Vagina (tissue), 2 donors: ENCODE measurements around the gene RMDN2. TPM values are rescaled to one million over a fixed set of nuclear protein-coding genes. Genes with fewer than 3 reads are reported as not detected.

Source experiments
- DNase-seq, 2 donors: peaks; one replicate each; pipeline ENCODE4 v3.0.0-alpha.2; 2017; ENCODE audit errors: extremely low spot score in 2 of 2
- H3K27ac ChIP-seq: fragments of 200-600 bp; sonication (generic); one replicate; pipeline ENCODE4 v1.5.1; 2019
- H3K27me3 ChIP-seq: fragments of 200-600 bp; sonication (generic); one replicate; pipeline ENCODE4 v1.5.1; 2019
- H3K36me3 ChIP-seq, 2 donors: fragments of 200-600 bp; sonication (generic); one replicate each; pipeline ENCODE4 v1.5.1; 2017 to 2019
- H3K4me1 ChIP-seq: fragments of 200-600 bp; sonication (generic); one replicate; pipeline ENCODE4 v1.5.1; 2019
- H3K4me3 ChIP-seq, 2 donors: fragments of 200-600 bp; sonication (generic); 1 replicate in 1 of 2; 2 replicates in 1 of 2; pipeline ENCODE4 v1.5.1; 2016 to 2019
- H3K9me3 ChIP-seq: fragments of 200-600 bp; sonication (generic); one replicate; pipeline ENCODE4 v1.5.1; 2019
- POLR2A ChIP-seq, 2 donors: fragments of 450-650 bp; IDR thresholded peaks; one replicate each; pipeline ENCODE4 v1.6.1; 2017; ENCODE audit warnings: antibody characterized with exemption in 2 of 2, mild to moderate bottlenecking in 2 of 2, moderate library complexity in 2 of 2
- POLR2AphosphoS5 ChIP-seq, 2 donors: sonication (generic); formaldehyde crosslinking; IDR thresholded peaks; one replicate each; pipeline ENCODE4 v1.9.0; 2017; ENCODE audit warnings: antibody characterized with exemption in 2 of 2, mild to moderate bottlenecking in 2 of 2, low read depth in 1 of 2; ENCODE audit not compliant: insufficient read depth in 1 of 2
- intact Hi-C: fragments of 100-400 bp; cut with DNase I; formaldehyde crosslinking; loops from one replicate; pipeline ENCODE4 v1.15.1; 2023
- total RNA-seq: library from RNA; depleted of rRNA; stranded (reverse); fragments of >200 nt; gene quantifications from one replicate; pipeline ENCODE4 v1.2.3, GENCODE V29; 2016
- TF ChIP-seq, protein P1 (sequence below), 3 experiments: fragments of 450-650 bp in 2 of 3; fragments of 200-600 bp in 1 of 3; sonication (generic) in 1 of 3; IDR thresholded peaks; one replicate each; pipeline ENCODE4 v1.5.1; 2017 to 2019; ENCODE audit warnings: antibody characterized with exemption in 3 of 3, mild to moderate bottlenecking in 2 of 3, moderate library complexity in 2 of 3

RMDN2 gene
- total RNA-seq, 1 donor from 2014 or later, result 5.9 TPM

GRCh38 chr2:38029512-38029911, 104.4 kb downstream of the RMDN2 start:
- Histone ChIP-seq H3K36me3 (no peaks in the 10 kb centered on the region), H3K27ac (no peak overlapping the region), H3K4me1 (no peaks in the 10 kb centered on the region), H3K27me3 (no peaks in the 10 kb centered on the region), H3K9me3 (no peaks in the 10 kb centered on the region), H3K4me3 (no peak overlapping the region)
- intact Hi-C loops, result no loop called here
- DNase-seq, result no peak
- TF ChIP-seq POLR2AphosphoS5 (IDR thresholded peaks at IDR 0.05; ENCODE audit: insufficient read depth in 1 of 2, low read depth in 1 of 2), result no peak
- TF ChIP-seq, protein P1, sequence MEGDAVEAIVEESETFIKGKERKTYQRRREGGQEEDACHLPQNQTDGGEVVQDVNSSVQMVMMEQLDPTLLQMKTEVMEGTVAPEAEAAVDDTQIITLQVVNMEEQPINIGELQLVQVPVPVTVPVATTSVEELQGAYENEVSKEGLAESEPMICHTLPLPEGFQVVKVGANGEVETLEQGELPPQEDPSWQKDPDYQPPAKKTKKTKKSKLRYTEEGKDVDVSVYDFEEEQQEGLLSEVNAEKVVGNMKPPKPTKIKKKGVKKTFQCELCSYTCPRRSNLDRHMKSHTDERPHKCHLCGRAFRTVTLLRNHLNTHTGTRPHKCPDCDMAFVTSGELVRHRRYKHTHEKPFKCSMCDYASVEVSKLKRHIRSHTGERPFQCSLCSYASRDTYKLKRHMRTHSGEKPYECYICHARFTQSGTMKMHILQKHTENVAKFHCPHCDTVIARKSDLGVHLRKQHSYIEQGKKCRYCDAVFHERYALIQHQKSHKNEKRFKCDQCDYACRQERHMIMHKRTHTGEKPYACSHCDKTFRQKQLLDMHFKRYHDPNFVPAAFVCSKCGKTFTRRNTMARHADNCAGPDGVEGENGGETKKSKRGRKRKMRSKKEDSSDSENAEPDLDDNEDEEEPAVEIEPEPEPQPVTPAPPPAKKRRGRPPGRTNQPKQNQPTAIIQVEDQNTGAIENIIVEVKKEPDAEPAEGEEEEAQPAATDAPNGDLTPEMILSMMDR (IDR thresholded peaks at IDR 0.05), result no peak
- no peak for TF ChIP-seq POLR2A (IDR thresholded peaks at IDR 0.05)

GRCh38 chr2:38030635-38031355, 105.7 kb downstream of the RMDN2 start:
- TF ChIP-seq POLR2AphosphoS5 (IDR thresholded peaks at IDR 0.05; ENCODE audit: insufficient read depth in 1 of 2, low read depth in 1 of 2) (no peak), POLR2A (IDR thresholded peaks at IDR 0.05) (no peak)
- TF ChIP-seq, protein P1 (IDR thresholded peaks at IDR 0.05), result no peak
- Histone ChIP-seq H3K9me3 (no peaks in the 10 kb centered on the region), H3K27me3 (no peaks in the 10 kb centered on the region), H3K4me1 (no peaks in the 10 kb centered on the region), H3K4me3 (no peak overlapping the region), H3K27ac (no peak overlapping the region), H3K36me3 (no peaks in the 10 kb centered on the region)
- intact Hi-C loops, result no loop called here
- DNase-seq, result no peak

DNA sequence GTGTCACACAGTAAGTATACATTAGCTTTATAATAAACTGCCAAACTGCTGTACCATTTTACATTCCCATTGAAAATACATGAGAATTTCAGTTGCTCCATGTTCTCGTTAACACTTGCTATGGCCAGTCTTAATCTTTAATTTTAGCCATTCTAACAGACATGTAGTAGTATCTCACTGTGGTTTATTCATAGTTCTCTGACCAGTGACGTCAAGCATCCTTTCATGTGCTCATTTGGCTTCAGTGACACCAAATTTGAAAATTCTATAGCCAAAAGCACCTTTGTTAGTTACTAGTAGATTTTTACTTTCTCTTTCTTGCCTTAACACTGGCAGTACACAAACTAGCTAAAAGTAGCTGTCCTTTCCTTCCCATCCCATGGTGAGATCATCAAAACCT, 107.9 kb downstream of the RMDN2 start:
- no peak overlapping the region for H3K4me3 ChIP-seq
- no peaks in the 10 kb centered on the region for H3K9me3 ChIP-seq
- no peaks in the 10 kb centered on the region for H3K36me3 ChIP-seq
- peaks cover 7% of the 10 kb centered on the region for H3K4me1 ChIP-seq
- no peaks in the 10 kb centered on the region for H3K27me3 ChIP-seq
- TF ChIP-seq POLR2A (IDR thresholded peaks at IDR 0.05) (no peak), POLR2AphosphoS5 (IDR thresholded peaks at IDR 0.05; ENCODE audit: insufficient read depth in 1 of 2, low read depth in 1 of 2) (no peak)
- TF ChIP-seq, protein P1 (IDR thresholded peaks at IDR 0.05), result no peak
- no peak overlapping the region for H3K27ac ChIP-seq
- DNase-seq, result no peak
- intact Hi-C loops, result no loop called here

GRCh38 chr2:38033646-38034045, 108.6 kb downstream of the RMDN2 start:
- no peaks in the 10 kb centered on the region for H3K36me3 ChIP-seq
- no peak overlapping the region for H3K4me3 ChIP-seq
- no peaks in the 10 kb centered on the region for H3K27me3 ChIP-seq
- H3K4me1 ChIP-seq, result peaks cover 14% of the 10 kb centered on the region
- intact Hi-C loops, result no loop called here
- no peak for DNase-seq
- no peak overlapping the region for H3K27ac ChIP-seq
- TF ChIP-seq, protein P1 (IDR thresholded peaks at IDR 0.05), result no peak
- TF ChIP-seq POLR2AphosphoS5 (IDR thresholded peaks at IDR 0.05; ENCODE audit: insufficient read depth in 1 of 2, low read depth in 1 of 2) (no peak), POLR2A (IDR thresholded peaks at IDR 0.05) (no peak)
- no peaks in the 10 kb centered on the region for H3K9me3 ChIP-seq

- no peak for TF ChIP-seq POLR2AphosphoS5 (IDR thresholded peaks at IDR 0.05; ENCODE audit: insufficient read depth in 1 of 2, low read depth in 1 of 2)
- TF ChIP-seq POLR2A (IDR thresholded peaks at IDR 0.05), result no peak
- TF ChIP-seq, protein P1 (IDR thresholded peaks at IDR 0.05), result no peak
- no peaks in the 10 kb centered on the region for H3K9me3 ChIP-seq
- H3K4me3 ChIP-seq, result no peak overlapping the region
- no peaks in the 10 kb centered on the region for H3K36me3 ChIP-seq
- H3K4me1 ChIP-seq, result peaks cover 16% of the 10 kb centered on the region
- H3K27me3 ChIP-seq, result no peaks in the 10 kb centered on the region
- intact Hi-C loops, result no loop called here
- no peak overlapping the region for H3K27ac ChIP-seq
- DNase-seq, result no peak
Measured at GRCh38 chr2:38035968-38036367, 110.9 kb downstream of the RMDN2 start.
